B cell (primary cell): ENCODE results near the gene LASP1. TPM values are rescaled to one million over a fixed set of nuclear protein-coding genes. Genes with fewer than 3 reads are reported as not detected.
"Not testable (repeated sequence)": the region's sequence is repeated elsewhere in the genome, so short reads cannot be mapped to it uniquely, and the experiment has no call there.

ENCODE experiments used
- ATAC-seq: fragments of 200-7000 bp; cut with Tn5 transposase; one replicate; pipeline ENCODE4 v1.10.0; 2021; ENCODE audit warnings: low read depth, mild to moderate bottlenecking, moderate number of reproducible peaks, moderate library complexity
- CTCF ChIA-PET: fragments of 350-600 bp; sonication (Branson Sonifier 250); formaldehyde crosslinking; loops from one replicate; lab custom pipeline; 2021; ENCODE audit warnings: antibody characterized with exemption, inconsistent platforms; lab: Charles Lee
- POLR2A ChIA-PET: fragments of 350-600 bp; sonication (Branson Sonifier 250); formaldehyde crosslinking; loops from one replicate; lab custom pipeline; 2021; ENCODE audit warnings: antibody characterized with exemption; lab: Charles Lee
- DNase-seq: peaks from one replicate; pipeline ENCODE4 v3.0.0; 2013
- H2AFZ ChIP-seq: 2 replicates; pipeline ENCODE4 v1.6.1; 2012; ENCODE audit warnings: mild to moderate bottlenecking, low read depth, low read length; ENCODE audit not compliant: insufficient read depth, poor library complexity, severe bottlenecking
- H3K27ac ChIP-seq, 2 donors: 1 replicate in 1 of 2; 2 replicates in 1 of 2; pipeline ENCODE4 v1.5.1; 2012 to 2013; ENCODE audit warnings: low read length in 2 of 2, mild to moderate bottlenecking in 2 of 2, moderate library complexity in 1 of 2
- H3K27me3 ChIP-seq, 4 experiments: fragments of 200-600 bp in 1 of 4; sonication (generic) in 1 of 4; replicated peaks in 1 of 4; 1 replicate in 2 of 4; 2 replicates in 2 of 4; pipeline versions ENCODE4 v1.6.1 to v1.7.0; 2013 to 2016; ENCODE audit warnings: low read length in 3 of 4, mild to moderate bottlenecking in 2 of 4, mixed read lengths in 1 of 4, moderate library complexity in 1 of 4; ENCODE audit not compliant: insufficient read depth in 4 of 4, control insufficient read depth in 3 of 4; ENCODE audit errors: control extremely low read depth in 1 of 4
- H3K36me3 ChIP-seq, 2 experiments: replicated peaks in 1 of 2; 1 replicate in 1 of 2; 2 replicates in 1 of 2; pipeline versions ENCODE4 v1.6.1 to v1.7.1; 2013; ENCODE audit warnings: low read length in 1 of 2; ENCODE audit not compliant: insufficient read depth in 2 of 2, control insufficient read depth in 1 of 2; ENCODE audit errors: control extremely low read depth in 1 of 2, extremely low read depth in 1 of 2
- H3K4me1 ChIP-seq, 2 donors: fragments of 200-600 bp in 1 of 2; sonication (generic) in 1 of 2; 1 replicate in 1 of 2; 2 replicates in 1 of 2; pipeline versions ENCODE4 v1.5.1 to v1.6.1; 2013 to 2017; ENCODE audit warnings: low read length in 2 of 2; ENCODE audit not compliant: control insufficient read depth in 2 of 2, insufficient read depth in 2 of 2
- H3K4me2 ChIP-seq: replicated peaks from 2 replicates; pipeline ENCODE3; 2012; ENCODE audit warnings: mild to moderate bottlenecking, low read depth, low read length; ENCODE audit not compliant: poor library complexity, severe bottlenecking
- H3K4me3 ChIP-seq, 5 experiments: fragments of 200-600 bp in 1 of 5; sonication (generic) in 1 of 5; 1 replicate in 3 of 5; 2 replicates in 2 of 5; pipeline versions ENCODE4 v1.5.1 to v1.7.0; 2011 to 2016; ENCODE audit warnings: low read length in 4 of 5, mild to moderate bottlenecking in 4 of 5, low read depth in 2 of 5, control low read depth in 1 of 5, moderate library complexity in 1 of 5; ENCODE audit not compliant: insufficient read depth in 1 of 5; ENCODE audit errors: control extremely low read depth in 1 of 5, extremely low read depth in 1 of 5
- H3K79me2 ChIP-seq: fragments of 200-600 bp; sonication (generic); one replicate; pipeline ENCODE4 v1.6.0; 2016; ENCODE audit warnings: low read length; ENCODE audit not compliant: control insufficient read depth, insufficient read depth
- H3K9ac ChIP-seq: fragments of 200-600 bp; sonication (generic); 2 replicates; pipeline ENCODE4 v1.6.1; 2017; ENCODE audit warnings: mild to moderate bottlenecking, low read length, moderate library complexity
- H3K9me3 ChIP-seq, 3 donors: one replicate each; pipeline versions ENCODE4 v1.6.1 to v1.7.1; 2013; ENCODE audit warnings: low read length in 2 of 3; ENCODE audit not compliant: control insufficient read depth in 2 of 3, insufficient read depth in 1 of 3; ENCODE audit errors: control extremely low read depth in 1 of 3
- H4K20me1 ChIP-seq: 2 replicates; pipeline ENCODE4 v1.6.0; 2012; ENCODE audit warnings: mild to moderate bottlenecking, low read length; ENCODE audit not compliant: insufficient read depth, control insufficient read depth, poor library complexity, severe bottlenecking
- H3K27ac Mint-ChIP-seq: one replicate; pipeline ENCODE4 v1.8.0; 2021; ENCODE audit warnings: mixed read lengths
- H3K27me3 Mint-ChIP-seq: one replicate; pipeline ENCODE4 v1.8.0; 2021; ENCODE audit warnings: mixed read lengths
- H3K4me1 Mint-ChIP-seq: one replicate; pipeline ENCODE4 v1.8.0; 2021; ENCODE audit warnings: mixed read lengths
- H3K4me3 Mint-ChIP-seq: one replicate; pipeline ENCODE4 v1.8.0; 2021; ENCODE audit warnings: mixed read lengths
- H3K9me3 Mint-ChIP-seq: one replicate; pipeline ENCODE4 v1.8.0; 2022; ENCODE audit warnings: mixed read lengths; ENCODE audit not compliant: insufficient read depth
- CTCF ChIP-seq: fragments of 200-600 bp; IDR thresholded peaks from one replicate; pipeline ENCODE4 v1.8.0; 2022; ENCODE audit warnings: antibody characterized with exemption, mild to moderate bottlenecking
- EZH2 ChIP-seq: IDR thresholded peaks from 2 replicates; pipeline ENCODE4 v1.6.1; 2012; ENCODE audit warnings: borderline replicate concordance, low read depth, mild to moderate bottlenecking, moderate library complexity, low read length; ENCODE audit not compliant: insufficient read depth, poor library complexity, severe bottlenecking
- WGBS: methylation state at CpG from one replicate; pipeline ENCODE4 v1.1.5; 2013; ENCODE audit warnings: missing lambda C conversion rate; ENCODE audit not compliant: insufficient coverage; 5-methylcytosine and 5-hydroxymethylcytosine counted together
- intact Hi-C: fragments of 100-400 bp; cut with micrococcal nuclease; formaldehyde crosslinking; loops from one replicate; pipeline ENCODE4 v1.10.0; 2022
- polyA plus RNA-seq: library from polyadenylated mRNA; depleted of rRNA; stranded (reverse); fragments of >200 nt; gene quantifications from 2 replicates; pipeline ENCODE4 v1.2.3, GENCODE V29; 2012
- total RNA-seq, 2 donors: library from RNA; stranded (reverse); fragments of 120-200 nt in 1 of 2; gene quantifications; 1 replicate in 1 of 2; 2 replicates in 1 of 2; pipeline versions ENCODE4 v1.2.3 to v1.2.4, GENCODE V29; 2013 to 2022

The LASP1 gene
- total and polyA plus RNA-seq, 2 donors (not counting 1 experiment from before 2014, with no cell fraction given), result 51.6 to 125 TPM

DNA sequence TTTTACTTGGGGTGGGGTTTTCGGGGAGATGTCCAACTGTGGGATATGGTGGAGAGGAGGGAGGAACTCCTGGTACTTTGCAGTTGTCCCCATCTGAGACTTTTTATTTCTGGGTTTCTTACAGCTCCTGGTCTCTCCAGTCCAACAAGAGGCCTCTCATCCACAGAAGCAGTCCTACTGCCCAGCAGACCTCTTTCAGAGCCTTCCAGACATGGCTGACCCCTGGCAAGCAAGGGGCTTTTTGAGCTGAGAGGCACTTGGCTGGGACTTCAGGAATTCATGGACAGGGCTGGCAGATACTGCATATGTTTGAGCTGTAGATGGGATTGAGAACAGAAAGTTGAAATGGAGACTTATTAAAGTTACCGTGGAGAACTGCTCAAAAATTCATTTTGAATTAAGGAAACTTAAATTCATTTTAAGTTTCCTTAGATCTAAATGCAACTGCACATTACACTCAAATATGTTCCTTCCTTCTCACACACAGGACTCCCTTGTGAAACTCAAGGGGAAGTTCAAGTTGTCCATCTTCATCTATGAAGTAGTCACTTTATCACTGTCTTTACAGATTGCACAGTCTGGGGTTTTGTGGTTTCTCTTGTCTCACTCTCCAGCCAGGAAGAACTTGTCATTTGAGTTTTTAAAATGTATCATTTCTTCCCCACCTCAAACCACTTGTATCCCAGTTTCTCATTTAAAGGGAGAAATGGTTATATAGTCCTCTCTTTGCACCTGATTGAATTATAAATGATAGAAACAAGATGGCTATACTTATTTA, 56.6 kb downstream of the LASP1 start:
- Histone ChIP-seq H2AFZ (no peak overlapping the region), H3K4me2 (no peak overlapping the region), H3K27ac (no peak overlapping the region), H3K79me2 (no peaks in the 10 kb centered on the region), H3K4me1 (peaks cover 0 to 3% of the 10 kb centered on the region in 2 donors), H3K27me3 (no peaks in the 10 kb centered on the region), H3K4me3 (no peak overlapping the region), H3K9ac (no peak overlapping the region), H3K36me3 (peaks cover 0 to 2% of the 10 kb centered on the region in 2 experiments), H3K9me3 (no peaks in the 10 kb centered on the region), H4K20me1 (no peaks in the 10 kb centered on the region)
- Mint-ChIP-seq H3K27ac (no peak overlapping the region), H3K4me3 (no peak overlapping the region), H3K4me1 (peaks cover 7% of the 10 kb centered on the region), H3K9me3 (no peaks in the 10 kb centered on the region), H3K27me3 (no peaks in the 10 kb centered on the region)
- no CpG with 5 or more reads among the region's 2 CpGs for WGBS
- intact Hi-C loops, result no loop called here
- POLR2A ChIA-PET, result no interaction called here
- CTCF ChIA-PET, result interaction anchor here (1.1 kb wide), 1 partner anchor 45 kb away, joined by 3 read pairs; no protein-coding TSS in a partner anchor
- TF ChIP-seq EZH2 (no peak), CTCF (no peak)
- DNase-seq, result no peak
- ATAC-seq, result no peak

DNA sequence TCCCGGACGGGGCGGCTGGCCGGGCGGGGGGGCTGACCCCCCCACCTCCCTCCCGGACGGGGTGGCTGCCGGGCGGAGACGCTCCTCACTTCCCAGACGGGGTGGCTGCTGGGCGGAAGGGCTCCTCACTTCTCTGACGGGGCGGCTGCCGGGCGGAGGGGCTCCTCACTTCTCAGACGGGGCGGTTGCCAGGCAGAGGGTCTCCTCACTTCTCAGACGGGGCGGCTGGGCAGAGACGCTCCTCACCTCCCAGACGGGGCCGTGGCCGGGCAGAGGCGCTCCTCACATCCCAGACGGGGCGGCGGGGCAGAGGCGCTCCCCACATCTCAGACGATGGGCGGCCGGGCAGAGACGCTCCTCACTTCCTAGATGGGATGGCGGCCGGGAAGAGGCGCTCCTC, 60.9 kb downstream of the LASP1 start:
- POLR2A ChIA-PET, H3K27me3 ChIP-seq, H3K4me3 ChIP-seq, intact Hi-C loops, H3K9ac ChIP-seq, DNase-seq, ATAC-seq, H3K9me3 ChIP-seq, H3K79me2 ChIP-seq, H3K27me3 Mint-ChIP-seq, CTCF ChIA-PET, H3K9me3 Mint-ChIP-seq, H3K4me3 Mint-ChIP-seq, H3K27ac Mint-ChIP-seq, H3K4me1 ChIP-seq, H3K27ac ChIP-seq, H4K20me1 ChIP-seq, H3K4me2 ChIP-seq, H2AFZ ChIP-seq, H3K36me3 ChIP-seq, H3K4me1 Mint-ChIP-seq: not testable (repeated sequence)
- WGBS, result 93% methylated on average over 8 of the region's 36 CpGs

DNA sequence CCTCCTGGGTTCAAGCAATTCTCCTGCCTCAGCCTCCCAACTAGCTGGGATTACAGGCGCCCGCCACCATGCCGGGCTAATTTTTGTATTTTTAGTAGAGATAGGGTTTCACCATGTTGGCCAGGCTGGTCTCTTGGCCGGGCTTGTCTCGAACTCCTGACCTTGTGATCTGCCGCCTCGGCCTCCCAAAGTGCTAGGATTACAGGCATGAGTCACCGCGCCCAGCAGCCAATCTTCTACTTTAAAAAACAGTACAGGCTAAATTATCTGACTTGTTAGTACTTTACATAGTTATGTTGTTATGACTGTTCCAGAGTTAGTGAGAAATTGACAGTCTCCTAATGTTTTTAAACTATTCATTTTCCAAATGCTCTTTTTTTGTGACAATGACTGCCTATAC, 64.1 kb downstream of the LASP1 start:
- H3K27ac Mint-ChIP-seq, intact Hi-C loops, CTCF ChIA-PET, ATAC-seq, H3K27me3 ChIP-seq, H3K4me2 ChIP-seq, H2AFZ ChIP-seq, H3K9ac ChIP-seq, H3K27ac ChIP-seq, H3K4me3 Mint-ChIP-seq, H3K79me2 ChIP-seq, DNase-seq, H3K27me3 Mint-ChIP-seq, H3K4me1 ChIP-seq, H3K4me1 Mint-ChIP-seq, H4K20me1 ChIP-seq, H3K9me3 Mint-ChIP-seq, H3K4me3 ChIP-seq, H3K36me3 ChIP-seq, H3K9me3 ChIP-seq: not testable (repeated sequence)
- no CpG with 5 or more reads among the region's 9 CpGs for WGBS
- POLR2A ChIA-PET, result interaction anchor here (0.7 kb wide), 1 partner anchor 61 kb away, joined by 3 read pairs; no protein-coding TSS in a partner anchor
